GM12864 (cell line): Measurements from ENCODE around the gene ODAD3.
"Not testable (repeated sequence)": the region's sequence is repeated elsewhere in the genome, so short reads cannot be mapped to it uniquely, and the experiment has no call there.

ENCODE experiments used
- DNase-seq: peaks from one replicate; pipeline ENCODE4 v3.0.0-alpha.2; 2011; ENCODE audit warnings: low read depth
- H3K4me3 ChIP-seq: 2 replicates; pipeline ENCODE4 v1.5.1; 2011; ENCODE audit warnings: mild to moderate bottlenecking, low read depth, low read length, control low read depth
- CTCF ChIP-seq: IDR thresholded peaks from 2 replicates; pipeline ENCODE4 v1.5.1; 2011; ENCODE audit warnings: low read depth, mild to moderate bottlenecking, moderate library complexity, low read length, control low read depth, inconsistent platforms; ENCODE audit errors: missing control alignments

ODAD3 gene

GRCh38 chr19:11418549-11419506 lies 16.1 kb downstream of the ODAD3 start, which contains the start of gene RGL3:
Gene RGL3 (minus strand): TSS chr19:11419314. CDS start chr19:11419278, 36 bp downstream.
- no peak for TF ChIP-seq CTCF
- no peak for DNase-seq
- no peak within 1 kb of the TSS for H3K4me3 ChIP-seq

- no peak for TF ChIP-seq CTCF
- no peak overlapping the region for H3K4me3 ChIP-seq
- no peak for DNase-seq
Measured at GRCh38 chr19:11418094-11418548, 16.8 kb downstream of the ODAD3 start.

DNA sequence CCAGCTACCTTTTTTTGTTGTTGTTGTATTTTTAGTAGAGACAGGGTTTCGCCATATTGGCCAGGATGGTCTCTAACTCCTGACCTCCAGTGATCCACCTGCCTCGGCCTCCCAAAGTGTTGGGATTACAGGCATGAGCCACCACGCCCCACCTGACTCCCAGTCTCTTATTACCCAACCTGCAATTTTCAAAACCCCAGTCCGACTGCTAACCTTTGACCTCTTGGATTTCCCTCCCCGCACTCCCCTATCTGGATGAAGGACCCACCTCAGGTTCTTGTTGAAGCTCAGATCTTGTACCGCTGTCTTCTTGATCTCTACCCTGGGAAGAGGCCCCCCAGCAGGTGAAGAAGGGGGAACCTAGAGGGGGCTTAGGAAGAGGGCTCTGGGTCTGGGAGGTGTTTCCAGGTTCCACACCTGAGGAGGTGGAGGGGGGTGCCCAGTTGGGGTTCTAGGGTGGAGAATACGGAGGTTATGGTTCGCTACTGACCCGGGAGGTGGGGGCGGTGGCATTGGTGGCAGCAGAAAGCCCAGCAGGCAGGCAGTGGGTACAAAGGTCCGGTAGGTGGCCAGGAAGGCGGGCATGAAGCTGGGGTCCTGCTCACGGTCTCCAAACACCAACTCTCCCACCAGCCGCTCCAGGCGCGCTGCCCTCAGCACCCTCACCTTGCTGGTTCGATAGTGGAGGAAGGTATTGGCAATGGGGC lies 18.4 kb downstream of the ODAD3 start:
- no peak for TF ChIP-seq CTCF
- H3K4me3 ChIP-seq: no peak overlapping the region

DNA sequence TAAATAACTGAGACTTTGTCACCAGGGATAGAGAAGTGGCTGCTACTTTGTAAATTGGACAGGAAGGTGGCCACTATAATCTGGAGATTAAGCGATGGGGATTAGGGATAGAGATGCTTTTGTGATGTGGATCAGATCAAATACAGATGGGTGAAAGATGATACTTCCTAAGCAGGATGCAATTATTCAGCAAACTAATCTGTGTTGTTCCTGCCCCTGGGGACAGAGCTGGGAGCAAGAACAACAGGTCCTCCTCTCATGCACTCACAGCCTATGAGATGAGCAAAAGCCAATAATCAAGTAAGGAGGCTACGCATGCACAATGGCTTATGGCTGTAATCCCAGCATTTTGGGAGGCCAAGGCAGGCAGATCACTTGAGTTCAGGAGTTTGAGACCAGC lies 20.4 kb downstream of the ODAD3 start:
- DNase-seq: no peak
- H3K4me3 ChIP-seq: no peak overlapping the region
- TF ChIP-seq CTCF: no peak

More for the DNA sequence above, 18.4 kb downstream of the ODAD3 start:
- no peak for DNase-seq

DNA sequence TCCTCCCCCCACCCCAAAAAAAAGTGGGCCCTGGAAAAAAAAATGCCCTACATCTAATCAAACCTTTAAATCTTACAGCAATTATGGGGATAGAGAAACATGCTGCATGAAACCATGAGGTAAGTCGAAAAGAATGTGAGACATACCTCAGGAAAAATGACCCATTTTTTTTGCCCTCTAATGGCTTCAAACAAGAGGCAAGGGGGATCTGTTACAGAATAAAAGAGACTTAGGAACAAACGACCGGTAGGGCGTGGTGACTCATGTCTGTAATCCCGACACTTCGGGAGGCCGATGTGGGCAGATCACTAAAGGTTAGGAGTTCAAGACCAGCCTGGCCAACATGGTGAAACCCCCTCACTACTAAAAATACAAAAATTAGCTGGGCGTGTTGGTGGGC lies 24.2 kb downstream of the ODAD3 start:
- no peak for DNase-seq
- no peak for TF ChIP-seq CTCF
- H3K4me3 ChIP-seq: no peak overlapping the region

DNA sequence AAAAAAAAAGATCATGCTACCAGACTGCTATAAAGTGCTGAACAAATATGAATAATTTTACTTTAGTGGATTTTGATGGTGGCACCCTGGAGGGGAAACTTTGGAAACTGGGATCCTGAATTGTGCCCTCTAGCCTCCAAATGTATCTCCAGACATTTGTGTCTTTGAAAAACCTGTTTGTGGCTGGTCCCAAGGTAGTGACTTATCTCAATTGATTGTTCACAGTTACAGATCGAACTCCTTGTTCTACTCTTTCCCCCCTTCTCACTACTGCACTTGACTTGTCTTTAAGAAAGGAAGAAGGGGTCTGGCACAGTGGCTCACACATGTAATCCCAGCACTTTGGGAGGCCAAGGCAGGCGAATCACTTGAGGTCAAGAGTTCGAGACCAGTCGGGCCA lies 26.3 kb downstream of the ODAD3 start:
- no peak for DNase-seq
- no peak for TF ChIP-seq CTCF
- H3K4me3 ChIP-seq: no peak overlapping the region

GRCh38 chr19:11406703-11407236 lies 28.2 kb downstream of the ODAD3 start:
- not testable (repeated sequence) for DNase-seq, H3K4me3 ChIP-seq
